ENCODE results near the gene DUS1L.

The DUS1L gene

DNA sequence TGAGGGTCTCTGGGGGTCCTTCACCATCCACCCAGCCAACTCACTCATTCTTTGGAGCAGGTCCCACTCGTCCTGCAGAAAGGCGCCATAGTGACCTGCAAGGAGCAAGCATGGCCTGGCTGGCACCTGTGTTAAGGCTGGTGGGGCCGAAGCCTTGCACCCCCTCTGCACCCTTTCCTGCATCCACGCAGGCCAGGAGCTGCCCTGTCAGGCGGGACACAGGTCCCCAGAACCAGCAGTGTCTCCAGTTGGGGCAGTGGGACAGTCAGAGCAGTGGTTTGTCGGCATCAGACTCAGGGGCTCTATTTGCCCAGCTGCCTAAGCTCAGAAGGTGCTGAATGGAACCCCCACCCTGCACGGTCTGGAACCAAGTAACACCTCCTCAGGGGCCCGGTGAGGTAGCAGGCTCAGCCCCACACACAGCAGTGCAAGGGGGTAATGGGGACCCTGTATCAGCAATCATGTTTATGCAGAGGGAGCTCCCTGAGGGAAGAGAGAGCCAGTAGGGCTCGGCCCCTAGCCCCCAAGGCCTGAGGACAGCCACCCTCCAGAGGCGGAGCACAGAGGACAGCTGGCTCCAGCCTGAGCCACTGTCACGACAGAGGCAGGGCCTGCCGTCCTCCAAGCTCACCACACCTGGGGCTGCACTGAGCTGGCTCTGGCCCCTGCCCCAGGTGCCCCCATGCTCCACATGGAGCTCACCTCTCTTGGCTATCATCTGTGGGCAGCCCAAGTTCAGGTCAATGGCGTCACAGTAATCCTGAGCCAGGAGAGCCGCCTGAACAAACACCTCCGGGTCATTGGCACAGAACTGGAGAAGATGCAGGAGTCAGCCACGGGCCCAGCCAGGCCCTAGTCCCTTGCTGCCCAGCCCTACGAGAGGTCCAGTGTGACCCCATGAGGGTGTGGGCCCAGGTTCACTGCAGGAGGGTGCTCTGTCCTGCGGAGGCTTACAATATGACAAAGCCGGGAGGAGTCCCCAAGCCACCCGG lies 1.9 kb downstream of the DUS1L start:
- no peak for FAIRE-seq
- no peak for TF ChIP-seq POLR2A (IDR thresholded peaks at IDR 0.05; ENCODE audit: low read depth, low read length)

DNA sequence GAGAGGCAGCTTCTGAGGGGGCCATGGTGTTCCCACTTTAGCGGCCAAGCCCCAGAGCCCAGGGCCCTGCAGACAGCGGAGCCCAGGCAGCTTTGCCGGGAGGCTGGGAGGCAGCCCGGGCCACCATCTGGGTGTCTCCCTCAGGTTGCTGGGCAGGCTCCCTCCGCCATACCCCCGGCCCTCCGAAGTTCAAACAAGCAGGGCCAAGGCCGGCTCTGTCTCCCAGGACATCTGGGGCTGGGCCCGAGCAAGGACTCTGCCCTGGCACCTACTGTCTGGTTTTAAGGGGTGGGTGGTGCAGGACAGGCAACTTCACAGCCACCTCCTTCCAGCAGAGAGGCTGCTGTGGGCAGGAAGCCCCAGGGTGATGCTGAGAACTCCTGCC lies 2.6 kb downstream of the DUS1L start:
- DNase-seq (ENCODE audit: insufficient read length, low spot score) (no peak), FAIRE-seq (no peak)
- TF ChIP-seq POLR2A (IDR thresholded peaks at IDR 0.05; ENCODE audit: low read depth, low read length), result no peak

More for the DNA sequence above, 1.9 kb downstream of the DUS1L start:
- DNase-seq (ENCODE audit: insufficient read length, low spot score), result no peak

DNA sequence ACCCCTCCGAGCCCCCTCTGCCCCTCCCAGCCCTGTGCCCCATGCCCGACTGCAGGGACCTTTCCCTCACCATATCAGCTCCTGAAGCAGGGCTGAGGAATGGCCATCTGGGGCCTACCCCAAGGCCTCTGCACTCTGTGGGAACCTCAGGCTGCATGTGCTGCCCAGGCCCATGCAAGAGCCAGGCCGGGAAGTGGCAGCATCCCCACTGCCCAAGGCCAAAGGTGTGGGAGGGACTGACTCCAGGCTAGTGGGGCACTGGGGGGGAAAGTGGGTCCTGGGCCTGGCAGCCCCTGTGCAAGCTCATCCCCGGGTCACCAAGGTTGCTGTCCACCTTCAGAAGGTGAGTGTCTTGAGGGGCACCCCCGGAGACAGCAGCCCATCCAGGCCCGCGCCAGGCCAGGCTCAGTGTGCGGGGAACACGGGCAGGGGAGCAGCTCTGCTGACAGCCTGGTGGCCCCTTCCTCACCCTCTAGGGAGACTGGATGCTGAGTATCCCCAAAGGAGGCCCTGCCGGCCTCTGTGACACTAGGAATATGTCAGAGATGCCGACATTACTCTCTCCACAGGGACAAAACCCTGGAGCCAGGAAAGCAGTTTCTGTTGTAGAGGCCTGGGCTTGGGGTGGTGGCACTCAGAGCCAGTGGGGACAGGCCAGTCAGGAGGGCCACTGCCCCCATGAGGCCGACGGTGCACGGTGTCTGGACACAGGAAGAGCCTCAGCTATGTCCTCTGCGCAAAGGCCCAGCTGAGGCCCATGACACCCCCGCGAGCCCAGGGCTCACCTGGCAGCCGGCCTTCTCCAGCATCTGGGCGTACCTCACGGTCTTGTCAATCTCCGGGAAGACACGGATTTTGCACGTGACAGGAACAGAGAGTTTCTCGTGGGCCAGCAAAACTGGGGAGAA lies 3.3 kb downstream of the DUS1L start:
- FAIRE-seq, result no peak

DNA sequence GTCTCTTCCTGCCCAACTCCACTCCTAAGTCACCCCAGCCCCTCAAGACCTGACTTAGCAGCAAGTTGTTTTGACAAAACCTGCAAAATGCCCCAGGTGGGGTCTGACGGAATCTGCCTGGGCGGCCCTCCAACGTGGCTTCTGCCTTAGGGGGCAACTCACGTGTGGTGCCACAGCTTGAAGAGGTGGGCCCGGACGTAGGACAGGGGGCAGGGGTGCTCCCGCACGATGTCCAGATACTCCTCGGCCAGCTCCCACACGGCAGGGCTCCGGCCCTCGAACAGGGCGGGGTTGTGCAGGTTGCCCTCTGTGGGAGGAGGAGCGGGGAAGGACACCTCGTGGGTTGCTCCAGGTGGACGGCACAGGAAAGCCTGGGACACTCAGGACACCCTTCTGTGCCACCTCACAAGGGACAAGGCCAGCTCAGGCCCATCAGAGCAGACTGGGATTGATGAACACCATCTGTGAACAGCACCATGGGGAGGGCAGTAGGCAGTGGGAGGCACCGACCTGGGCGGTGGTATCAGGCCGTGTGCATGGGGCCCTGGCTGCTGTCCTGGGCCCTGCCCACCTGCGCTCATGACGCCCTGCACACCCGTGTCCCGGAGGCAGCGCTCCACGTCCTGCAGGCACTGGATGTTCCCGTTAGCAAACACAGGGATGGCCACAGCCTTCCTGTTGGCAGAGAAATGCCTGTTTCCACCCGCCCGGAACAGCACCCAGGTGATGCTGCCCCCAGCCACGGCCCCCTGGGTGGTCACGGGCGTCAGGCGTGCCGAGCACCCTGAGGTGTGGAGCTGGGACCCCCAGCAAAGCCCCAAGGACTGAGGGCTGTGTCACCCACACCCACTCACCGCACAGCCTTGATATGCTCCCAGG lies 4.3 kb downstream of the DUS1L start:
- no peak for TF ChIP-seq POLR2A (IDR thresholded peaks at IDR 0.05; ENCODE audit: low read depth, low read length)
- FAIRE-seq (no peak), DNase-seq (ENCODE audit: insufficient read length, low spot score) (no peak)

More for the DNA sequence above, 3.3 kb downstream of the DUS1L start:
- DNase-seq (ENCODE audit: insufficient read length, low spot score), result no peak
- TF ChIP-seq POLR2A (IDR thresholded peaks at IDR 0.05; ENCODE audit: low read depth, low read length), result no peak

DNA sequence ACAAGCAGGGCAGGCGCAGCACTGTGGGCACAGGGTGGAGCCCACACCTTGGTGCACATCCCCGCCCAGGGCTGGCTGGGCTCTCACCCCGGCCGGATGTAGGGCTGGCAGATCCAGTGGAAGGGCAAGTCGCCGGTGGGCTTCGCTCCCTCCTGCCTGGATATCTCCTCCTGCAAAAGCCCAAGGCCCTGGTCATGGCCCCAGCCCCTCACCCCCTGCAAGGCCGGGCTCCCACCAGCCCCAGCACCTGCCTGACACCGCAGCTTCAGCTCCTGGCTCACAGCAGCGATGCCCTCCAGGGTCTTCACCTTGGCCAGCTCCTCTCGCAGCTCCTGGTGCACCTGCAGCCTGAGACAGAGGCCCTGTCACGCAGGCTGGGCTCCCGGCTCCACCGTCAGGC lies 5.0 kb downstream of the DUS1L start:
- DNase-seq (ENCODE audit: insufficient read length, low spot score) (no peak), FAIRE-seq (no peak)
- TF ChIP-seq POLR2A (IDR thresholded peaks at IDR 0.05; ENCODE audit: low read depth, low read length), result no peak

DNA sequence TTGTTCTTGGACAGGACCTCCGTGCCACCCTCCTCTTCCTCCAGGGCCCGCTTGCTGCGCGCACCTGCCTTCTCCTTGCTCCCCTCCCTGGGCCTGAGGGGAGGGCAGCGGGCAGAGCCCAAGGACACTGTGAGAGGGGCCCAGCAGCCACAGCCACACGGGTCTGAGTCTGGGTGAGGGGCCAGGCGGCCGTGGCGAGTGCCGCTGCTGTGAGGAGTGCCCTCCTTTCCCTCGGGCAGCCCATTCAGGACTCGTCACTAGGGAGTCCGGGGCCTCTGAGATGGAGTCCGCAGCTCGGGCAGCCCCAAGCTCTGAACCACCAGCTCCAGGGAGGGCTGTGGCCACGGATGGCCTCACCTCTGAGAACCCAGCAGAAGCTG lies 5.6 kb downstream of the DUS1L start:
- FAIRE-seq (no peak), DNase-seq (ENCODE audit: insufficient read length, low spot score) (no peak)
- TF ChIP-seq POLR2A (IDR thresholded peaks at IDR 0.05; ENCODE audit: low read depth, low read length), result no peak

DNA sequence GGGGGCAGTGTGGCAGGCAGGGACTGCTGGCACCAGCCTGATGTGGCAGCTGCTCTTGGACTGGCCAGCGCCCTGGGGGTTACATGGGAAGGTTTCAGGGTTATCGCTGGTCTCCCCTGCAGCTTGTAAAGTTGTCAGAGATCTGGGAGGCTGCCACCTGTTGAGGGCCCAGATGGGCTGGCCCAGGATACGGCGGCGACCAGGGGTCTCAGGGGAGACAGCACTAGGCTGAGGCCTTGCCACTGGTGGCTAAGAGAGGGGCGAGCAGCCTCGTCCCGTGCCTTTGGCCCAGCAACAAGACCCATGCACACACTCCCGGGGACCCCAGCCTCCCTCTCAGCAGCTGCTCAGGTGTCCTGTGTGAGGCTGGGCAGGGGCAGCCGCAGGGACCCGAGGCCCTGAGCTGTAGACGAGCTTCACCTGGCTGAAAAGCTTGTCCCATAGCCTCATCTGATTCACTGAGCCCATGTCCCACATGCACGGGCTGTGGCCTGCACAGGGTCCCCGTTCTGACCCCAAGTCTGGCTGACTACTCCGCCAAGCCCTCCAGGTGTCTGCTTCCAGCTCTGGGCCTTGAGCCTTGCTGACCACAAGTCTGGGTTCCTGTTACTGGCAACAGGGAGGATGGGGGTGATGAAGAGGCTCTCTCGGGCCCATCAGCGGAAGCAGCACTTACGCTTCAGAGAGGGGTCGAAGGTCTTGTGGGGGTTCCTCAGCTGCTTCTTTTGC lies 6.2 kb downstream of the DUS1L start:
- DNase-seq (ENCODE audit: insufficient read length, low spot score) (no peak), FAIRE-seq (no peak)
- no peak for TF ChIP-seq POLR2A (IDR thresholded peaks at IDR 0.05; ENCODE audit: low read depth, low read length)

DNA sequence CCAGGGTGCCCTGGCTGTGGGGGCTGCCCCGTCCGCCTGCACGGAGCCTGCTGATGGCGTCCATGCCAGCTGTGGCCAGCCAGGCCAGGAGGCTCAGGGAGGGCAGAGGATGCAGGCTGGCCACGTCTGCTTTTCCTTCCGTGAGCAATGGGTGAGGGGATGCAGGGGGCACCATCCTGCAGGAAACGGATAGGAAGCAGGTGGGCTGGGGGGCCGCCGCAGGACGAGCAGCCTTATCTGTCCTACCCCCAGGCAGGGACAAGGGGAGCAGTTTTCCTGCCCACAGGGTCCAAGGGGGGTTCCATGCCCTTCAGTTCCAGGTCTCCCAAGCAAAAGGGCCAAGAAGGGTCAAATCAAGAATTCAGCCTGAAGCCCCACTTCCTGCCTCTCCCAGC lies 6.8 kb downstream of the DUS1L start:
- DNase-seq (ENCODE audit: insufficient read length, low spot score) (no peak), FAIRE-seq (no peak)
- no peak for TF ChIP-seq POLR2A (IDR thresholded peaks at IDR 0.05; ENCODE audit: low read depth, low read length)

DNA sequence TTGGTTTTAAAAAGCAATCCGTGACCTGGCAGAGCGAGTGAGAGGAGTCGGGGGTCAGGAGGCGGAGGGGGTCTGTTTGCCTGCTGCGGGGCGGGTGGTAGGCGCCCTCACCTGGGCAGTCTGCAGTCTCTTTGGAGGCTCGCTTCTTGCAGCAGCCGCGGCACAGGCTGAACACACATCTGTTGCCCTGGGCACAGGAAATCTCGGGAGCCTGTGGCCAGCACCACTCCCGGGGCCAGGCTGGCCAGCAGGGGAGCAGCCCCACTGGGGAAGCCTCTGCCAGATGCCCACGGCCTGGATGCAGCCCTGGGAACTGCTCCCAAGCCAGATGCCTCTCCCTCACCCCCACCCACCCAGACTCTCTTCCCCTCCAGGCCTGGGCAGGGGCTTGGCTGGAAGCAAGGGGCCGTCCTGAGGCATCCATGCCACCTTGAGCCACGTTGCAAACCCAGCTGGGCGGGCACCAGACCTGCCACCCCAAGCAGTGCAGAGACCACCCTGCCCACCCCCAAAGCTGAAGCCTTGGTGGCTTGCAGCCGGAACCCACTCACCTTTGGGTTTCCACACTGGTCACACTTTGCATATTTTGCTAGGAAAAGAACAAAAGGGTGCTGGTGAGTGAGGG lies 7.3 kb downstream of the DUS1L start:
- DNase-seq (ENCODE audit: insufficient read length, low spot score) (no peak), FAIRE-seq (no peak)
- no peak for TF ChIP-seq POLR2A (IDR thresholded peaks at IDR 0.05; ENCODE audit: low read depth, low read length)

DNA sequence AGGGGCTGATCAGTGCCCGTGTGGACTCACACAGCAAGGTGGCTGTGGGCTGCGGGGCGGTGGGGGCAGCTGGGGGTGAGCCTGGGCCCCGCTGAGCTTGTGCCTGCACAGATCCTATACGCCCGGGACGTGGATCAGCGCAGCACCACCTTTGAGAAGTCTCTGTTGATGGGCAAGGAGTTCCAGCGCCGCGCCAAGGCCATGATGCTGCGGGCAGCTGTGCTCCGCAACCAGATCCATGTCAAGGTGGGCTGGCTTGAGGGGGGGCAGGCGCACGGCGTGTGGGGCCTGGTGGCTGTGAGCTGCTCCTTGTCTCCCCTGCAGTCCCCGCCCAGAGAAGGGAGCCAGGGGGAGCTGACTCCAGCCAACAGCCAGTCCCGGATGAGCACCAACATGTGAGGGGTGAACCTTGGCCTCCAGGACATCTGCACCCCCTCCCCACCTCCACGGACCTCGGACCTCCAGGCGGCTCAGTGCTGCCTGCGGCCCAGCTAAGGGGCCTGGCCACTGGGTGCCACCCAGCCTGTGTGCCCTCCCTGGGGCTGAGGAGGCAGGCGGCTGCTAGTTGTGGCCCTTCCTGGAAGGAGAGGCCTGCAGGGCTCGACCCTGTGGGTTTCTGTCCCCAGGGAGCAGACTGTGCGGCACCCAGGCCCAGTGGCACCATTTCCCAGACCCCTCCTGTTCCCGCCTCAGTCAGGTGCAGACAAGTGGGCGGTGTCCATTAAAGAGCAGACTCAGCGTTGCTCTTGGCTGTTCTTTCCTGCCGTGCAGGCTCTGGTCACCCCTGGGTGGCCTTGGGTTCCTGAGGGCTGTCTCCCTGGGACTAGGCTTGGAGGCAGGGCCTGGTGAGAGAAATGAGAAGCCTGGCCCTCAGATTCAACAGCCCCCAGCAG lies 8.6 kb downstream of the DUS1L start:
- FAIRE-seq (no peak), DNase-seq (ENCODE audit: insufficient read length, low spot score) (no peak)
- TF ChIP-seq POLR2A (IDR thresholded peaks at IDR 0.05; ENCODE audit: low read depth, low read length), result no peak

DNA sequence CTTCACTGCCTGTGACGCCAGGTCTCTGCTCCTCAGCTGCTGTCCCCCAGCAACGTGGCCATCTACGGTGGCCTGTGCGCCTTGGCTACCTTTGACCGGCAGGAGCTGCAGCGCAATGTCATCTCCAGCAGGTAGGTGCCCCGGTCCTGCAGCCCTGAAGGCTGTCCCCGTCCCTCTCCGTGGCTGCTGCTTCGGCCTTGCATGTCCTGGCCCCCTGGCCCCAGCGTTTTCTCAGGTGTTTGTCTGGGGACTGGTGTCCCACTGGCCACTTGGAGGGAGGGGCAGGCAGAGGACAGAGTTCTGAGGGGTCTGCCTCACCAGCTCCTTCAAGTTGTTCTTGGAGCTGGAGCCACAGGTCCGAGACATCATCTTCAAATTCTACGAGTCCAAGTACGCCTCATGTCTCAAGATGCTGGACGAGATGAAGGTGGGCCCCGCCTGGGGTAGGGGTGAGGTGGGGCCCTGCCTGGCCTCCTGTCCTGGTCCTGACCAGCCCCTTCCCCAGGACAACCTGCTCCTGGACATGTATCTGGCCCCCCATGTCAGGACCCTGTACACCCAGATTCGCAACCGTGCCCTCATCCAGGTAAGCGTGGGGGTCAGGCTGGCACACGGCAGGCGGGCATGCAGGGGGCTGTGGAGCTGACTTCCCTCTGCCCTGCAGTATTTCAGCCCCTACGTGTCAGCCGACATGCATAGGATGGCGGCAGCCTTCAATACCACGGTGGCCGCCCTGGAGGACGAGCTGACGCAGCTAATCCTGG lies 9.5 kb downstream of the DUS1L start:
- DNase-seq (ENCODE audit: insufficient read length, low spot score) (no peak), FAIRE-seq (no peak)
- TF ChIP-seq POLR2A (IDR thresholded peaks at IDR 0.05; ENCODE audit: low read depth, low read length), result no peak
